Epithelial cell of proximal tubule (primary cell): ENCODE data around the gene TAX1BP1. TPM values are rescaled to one million over a fixed set of nuclear protein-coding genes. Genes with fewer than 3 reads are reported as not detected.
"Not testable (repeated sequence)": the region's sequence is repeated elsewhere in the genome, so short reads cannot be mapped to it uniquely, and the experiment has no call there.

Experiments
- DNase-seq: peaks from one replicate; pipeline ENCODE4 v3.0.0-alpha.2; 2011; ENCODE audit warnings: low read depth
- H3K4me3 ChIP-seq: 2 replicates; pipeline ENCODE4 v1.5.1; 2011; ENCODE audit warnings: low read depth, mild to moderate bottlenecking, low read length
- total RNA-seq: library from RNA; depleted of rRNA; stranded (reverse); fragments of >200 nt; gene quantifications from 2 replicates; pipeline ENCODE4 v1.2.3, GENCODE V29; 2015
- TF ChIP-seq, protein P1 (sequence below): conservative IDR thresholded peaks from 2 replicates; pipeline ENCODE4 v1.5.1; 2012; ENCODE audit warnings: low read depth, mild to moderate bottlenecking, low read length

The TAX1BP1 gene
- total RNA-seq, 1 donor from 2014 or later, result 63.1 TPM

- DNase-seq, result no peak
- H3K4me3 ChIP-seq, result no peak overlapping the region
- TF ChIP-seq, protein P1, sequence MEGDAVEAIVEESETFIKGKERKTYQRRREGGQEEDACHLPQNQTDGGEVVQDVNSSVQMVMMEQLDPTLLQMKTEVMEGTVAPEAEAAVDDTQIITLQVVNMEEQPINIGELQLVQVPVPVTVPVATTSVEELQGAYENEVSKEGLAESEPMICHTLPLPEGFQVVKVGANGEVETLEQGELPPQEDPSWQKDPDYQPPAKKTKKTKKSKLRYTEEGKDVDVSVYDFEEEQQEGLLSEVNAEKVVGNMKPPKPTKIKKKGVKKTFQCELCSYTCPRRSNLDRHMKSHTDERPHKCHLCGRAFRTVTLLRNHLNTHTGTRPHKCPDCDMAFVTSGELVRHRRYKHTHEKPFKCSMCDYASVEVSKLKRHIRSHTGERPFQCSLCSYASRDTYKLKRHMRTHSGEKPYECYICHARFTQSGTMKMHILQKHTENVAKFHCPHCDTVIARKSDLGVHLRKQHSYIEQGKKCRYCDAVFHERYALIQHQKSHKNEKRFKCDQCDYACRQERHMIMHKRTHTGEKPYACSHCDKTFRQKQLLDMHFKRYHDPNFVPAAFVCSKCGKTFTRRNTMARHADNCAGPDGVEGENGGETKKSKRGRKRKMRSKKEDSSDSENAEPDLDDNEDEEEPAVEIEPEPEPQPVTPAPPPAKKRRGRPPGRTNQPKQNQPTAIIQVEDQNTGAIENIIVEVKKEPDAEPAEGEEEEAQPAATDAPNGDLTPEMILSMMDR, result no peak
Measured at GRCh38 chr7:27840313-27840712, 100.4 kb downstream of the TAX1BP1 start.

DNA sequence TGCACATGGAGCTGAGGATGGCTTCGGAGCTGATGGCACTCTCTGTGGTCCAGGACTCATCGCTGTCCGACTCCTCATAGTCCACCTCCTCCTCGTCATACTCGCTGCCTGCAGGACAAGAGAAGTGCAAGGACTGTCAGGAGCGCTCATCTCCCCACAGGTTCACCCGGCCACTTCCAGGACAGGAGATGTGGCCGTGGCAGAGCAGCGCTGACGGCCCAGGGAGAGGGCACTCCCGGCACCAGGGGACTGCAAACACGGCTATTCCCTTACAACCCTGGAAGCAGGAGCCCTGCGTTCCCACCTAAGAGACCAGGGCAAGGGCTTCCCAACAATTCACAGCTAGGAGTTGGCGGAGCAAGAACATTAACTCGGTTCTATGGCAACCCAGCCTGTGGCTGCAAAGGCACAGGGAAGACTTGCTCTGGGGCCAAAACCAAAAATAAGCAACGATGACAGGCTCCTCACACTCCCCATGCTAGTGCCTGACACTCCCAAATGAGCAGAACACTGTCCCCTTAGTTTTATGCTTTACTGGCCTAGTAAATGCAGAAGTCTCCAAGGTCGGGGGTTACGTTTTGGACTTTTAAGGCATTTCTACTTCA, 100.9 kb downstream of the TAX1BP1 start:
- TF ChIP-seq, protein P1, result no peak
- DNase-seq, result no peak
- no peak overlapping the region for H3K4me3 ChIP-seq

GRCh38 chr7:27842094-27842692, 102.2 kb downstream of the TAX1BP1 start:
- no peak overlapping the region for H3K4me3 ChIP-seq
- DNase-seq, result no peak
- TF ChIP-seq, protein P1, result no peak

DNA sequence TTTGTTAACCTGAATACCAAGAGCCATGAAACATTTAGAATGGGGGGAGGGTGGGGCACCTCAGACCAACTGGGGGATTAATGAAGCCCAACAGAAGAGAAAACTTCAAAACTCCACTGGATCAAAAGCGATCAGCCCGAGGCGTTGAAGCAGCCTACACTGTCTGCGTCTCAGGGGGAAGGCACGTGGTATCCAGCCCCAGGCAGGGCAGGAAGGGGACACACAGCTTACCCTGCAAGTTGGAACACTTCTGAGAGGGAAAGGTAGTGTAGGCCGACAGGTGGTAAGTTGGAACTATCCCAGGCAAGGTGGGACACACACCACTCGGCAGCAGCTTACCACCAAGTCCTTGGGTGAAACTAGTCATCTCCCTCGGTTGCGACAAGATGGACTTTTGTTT, 102.9 kb downstream of the TAX1BP1 start:
- H3K4me3 ChIP-seq, result no peak overlapping the region
- DNase-seq, result no peak
- TF ChIP-seq, protein P1, result no peak

- TF ChIP-seq, protein P1, result no peak
- no peak overlapping the region for H3K4me3 ChIP-seq
- DNase-seq, result no peak
Measured at GRCh38 chr7:27843584-27844305, 103.8 kb downstream of the TAX1BP1 start.

- H3K4me3 ChIP-seq, result no peak overlapping the region
- TF ChIP-seq, protein P1, result no peak
- no peak for DNase-seq
Measured at GRCh38 chr7:27846388-27846787, 106.4 kb downstream of the TAX1BP1 start.

GRCh38 chr7:27850531-27850930, 110.6 kb downstream of the TAX1BP1 start:
- TF ChIP-seq, protein P1, result no peak
- no peak for DNase-seq
- no peak overlapping the region for H3K4me3 ChIP-seq

- DNase-seq, H3K4me3 ChIP-seq: not testable (repeated sequence)
Measured at GRCh38 chr7:27856703-27857485, 116.9 kb downstream of the TAX1BP1 start.
